ENCODE results near the gene UPK1A.

Gene UPK1A

DNA sequence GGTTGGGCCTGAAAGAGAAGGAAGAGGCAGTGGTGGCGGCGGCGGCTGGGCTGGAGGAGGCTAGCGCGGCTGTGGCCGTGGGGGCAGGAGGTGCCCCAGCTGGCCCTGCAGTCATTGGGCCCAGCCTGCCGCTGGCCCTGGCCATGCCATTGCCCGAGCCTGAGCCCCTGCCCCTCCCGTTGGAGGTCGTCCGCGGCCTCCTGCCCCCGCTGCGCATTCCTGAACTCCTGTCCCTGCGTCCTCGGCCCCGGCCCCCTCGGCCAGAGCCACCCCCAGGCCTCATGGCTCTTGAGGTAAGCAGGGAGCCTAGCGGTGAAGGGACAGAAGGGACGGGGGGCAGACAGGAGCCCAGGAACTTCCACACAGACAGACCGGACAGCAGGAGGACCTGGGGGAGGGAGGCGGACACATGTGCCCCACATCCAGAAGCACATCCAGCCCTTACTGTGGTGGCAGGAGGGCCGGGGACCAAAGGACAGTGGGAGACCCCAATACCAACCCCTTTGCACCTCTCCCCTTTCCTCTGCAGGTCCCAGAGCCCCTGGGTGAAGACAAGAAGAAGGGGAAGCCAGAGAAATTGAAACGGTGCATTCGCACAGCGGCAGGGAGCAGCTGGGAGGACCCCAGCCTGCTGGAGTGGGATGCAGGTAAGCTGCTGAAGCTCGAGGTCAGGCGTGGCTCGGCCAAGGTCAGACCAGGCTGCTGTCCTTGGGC, 32.4 kb upstream of the UPK1A start:
- H3K36me3 ChIP-seq, result peaks cover 72% of the 10 kb centered on the region
- TF ChIP-seq CTCF (IDR thresholded peaks at IDR 0.05; ENCODE audit: low read depth, low read length), result no peak
- no peak for DNase-seq

DNA sequence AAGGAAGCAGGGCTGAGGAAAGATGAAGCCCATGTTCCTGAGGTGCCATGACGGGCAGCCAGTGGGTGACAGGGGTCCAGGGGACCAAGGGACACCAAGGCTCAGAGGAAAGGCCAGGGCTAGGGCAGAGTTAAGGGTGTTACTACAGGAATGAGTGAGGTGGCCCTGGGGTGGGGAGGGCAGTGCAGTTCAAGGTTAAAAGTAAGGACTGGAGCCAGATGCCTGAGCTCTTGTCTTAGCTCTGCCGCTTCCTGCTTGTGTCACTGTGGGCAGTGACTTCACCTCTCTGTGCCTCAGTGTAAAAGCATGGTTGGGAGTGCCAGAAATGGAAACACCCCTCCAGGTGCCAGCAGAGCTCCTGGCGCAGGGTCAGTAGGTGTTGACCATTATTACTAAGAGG, 29.7 kb upstream of the UPK1A start:
- no peaks in the 10 kb centered on the region for H3K9me3 ChIP-seq (ENCODE audit: severe bottlenecking)
- TF ChIP-seq CTCF (IDR thresholded peaks at IDR 0.05; ENCODE audit: low read depth, low read length), result no peak
- DNase-seq, result no peak

More for the DNA sequence above, 32.4 kb upstream of the UPK1A start:
- Histone ChIP-seq H3K27ac (no peak overlapping the region), H3K4me3 (ENCODE audit: low read depth, low read length) (no peak overlapping the region), H3K27me3 (ENCODE audit: insufficient read depth, low read depth, severe bottlenecking) (no peaks in the 10 kb centered on the region), H3K9me3 (ENCODE audit: severe bottlenecking) (no peaks in the 10 kb centered on the region)

GRCh38 chr19:35637165-35637564, 29.2 kb upstream of the UPK1A start:
- DNase-seq, result no peak
- no peak overlapping the region for H3K4me3 ChIP-seq (ENCODE audit: low read depth, low read length)
- peaks cover 52% of the 10 kb centered on the region for H3K36me3 ChIP-seq
- H3K9me3 ChIP-seq (ENCODE audit: severe bottlenecking), result no peaks in the 10 kb centered on the region
- no peaks in the 10 kb centered on the region for H3K27me3 ChIP-seq (ENCODE audit: insufficient read depth, low read depth, severe bottlenecking)
- H3K27ac ChIP-seq, result no peak overlapping the region
- no peak for TF ChIP-seq CTCF (IDR thresholded peaks at IDR 0.05; ENCODE audit: low read depth, low read length)

More for the DNA sequence above, 29.7 kb upstream of the UPK1A start:
- H3K27me3 ChIP-seq (ENCODE audit: insufficient read depth, low read depth, severe bottlenecking), result no peaks in the 10 kb centered on the region
- no peak overlapping the region for H3K27ac ChIP-seq
- no peak overlapping the region for H3K4me3 ChIP-seq (ENCODE audit: low read depth, low read length)
- peaks cover 57% of the 10 kb centered on the region for H3K36me3 ChIP-seq

GRCh38 chr19:35639321-35639639, 27.0 kb upstream of the UPK1A start:
- Histone ChIP-seq H3K36me3 (peaks cover 32% of the 10 kb centered on the region), H3K4me3 (ENCODE audit: low read depth, low read length) (no peak overlapping the region), H3K27me3 (ENCODE audit: insufficient read depth, low read depth, severe bottlenecking) (no peaks in the 10 kb centered on the region), H3K27ac (no peak overlapping the region; the same call in 1 of the 2 replicates), H3K9me3 (ENCODE audit: severe bottlenecking) (no peaks in the 10 kb centered on the region)
- no peak for TF ChIP-seq CTCF (IDR thresholded peaks at IDR 0.05; ENCODE audit: low read depth, low read length)
- no peak for DNase-seq

DNA sequence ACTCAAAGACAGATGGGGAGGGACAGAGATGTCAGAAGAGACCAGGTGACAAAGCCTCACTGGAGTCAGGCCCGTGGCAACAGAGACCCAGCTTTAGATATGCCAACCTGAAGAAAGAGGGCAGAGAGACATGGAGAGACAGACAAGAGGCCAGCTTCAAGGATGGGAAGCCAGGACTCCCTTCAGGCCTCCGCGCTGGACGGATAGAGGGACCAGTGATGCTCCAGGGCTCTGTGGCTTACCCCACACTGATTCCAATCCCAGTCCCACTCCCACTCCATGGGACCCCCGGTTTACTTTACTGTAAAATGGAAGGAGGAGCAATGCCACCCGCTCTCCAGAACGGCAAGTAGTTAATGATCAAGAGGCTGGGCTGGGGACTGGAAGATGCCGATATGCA, 26.5 kb upstream of the UPK1A start:
- no peak for DNase-seq
- H3K36me3 ChIP-seq, result peaks cover 27% of the 10 kb centered on the region
- no peak overlapping the region for H3K27ac ChIP-seq
- H3K27me3 ChIP-seq (ENCODE audit: insufficient read depth, low read depth, severe bottlenecking), result no peaks in the 10 kb centered on the region
- no peak overlapping the region for H3K4me3 ChIP-seq (ENCODE audit: low read depth, low read length)
- TF ChIP-seq CTCF (IDR thresholded peaks at IDR 0.05; ENCODE audit: low read depth, low read length), result no peak
- H3K9me3 ChIP-seq (ENCODE audit: severe bottlenecking), result no peaks in the 10 kb centered on the region

Measured in WERI-Rb-1 (cell line).